GM12878 (cell line): ENCODE results near the gene AKAP12. TPM values are rescaled to one million over a fixed set of nuclear protein-coding genes. Genes with fewer than 3 reads are reported as not detected.

Experiments
- ATAC-seq: fragments of 200-7000 bp; cut with Tn5 transposase; 3 replicates; pipeline ENCODE4 v1.9.1; 2020; ENCODE audit warnings: mild to moderate bottlenecking, moderate library complexity
- BruUV-seq: library from RNA; stranded (reverse); fragments of 400-500 nt; replicated peaks from 2 replicates; lab custom pipeline; 2021; lab: Mats Ljungman, UMichigan
- CTCF ChIA-PET: fragments of 300-600 bp; sonication (Branson Sonifier 250); formaldehyde crosslinking; extraction: SDS; loops from one replicate; lab custom pipeline; 2021; ENCODE audit warnings: inconsistent platforms; lab: Yijun Ruan, JAX
- POLR2A ChIA-PET: fragments of 350-600 bp; formaldehyde crosslinking; extraction: SDS; loops from one replicate; lab custom pipeline; 2021; ENCODE audit warnings: inconsistent platforms; lab: Charles Lee
- RAD21 ChIA-PET: fragments of 300-600 bp; sonication (Branson Sonifier 250); formaldehyde crosslinking; loops from one replicate; lab custom pipeline; 2023; ENCODE audit warnings: antibody characterized with exemption; ENCODE audit not compliant: unreplicated experiment; lab: Charles Lee
- SMC1A ChIA-PET: fragments of 300-600 bp; sonication (Branson Sonifier 250); formaldehyde crosslinking; loops from one replicate; lab custom pipeline; 2023; ENCODE audit not compliant: unreplicated experiment, uncharacterized antibody; lab: Charles Lee
- DNase-seq: peaks from one replicate; pipeline ENCODE4 v3.0.0-alpha.2; 2011; ENCODE audit warnings: low read depth, low spot score
- FAIRE-seq: peaks from 3 replicates; lab custom pipeline; 2011; peaks lifted over from hg19 to GRCh38; lab: Jason Lieb, UNC
- H2AFZ ChIP-seq: 2 replicates; pipeline ENCODE4 v1.6.0; 2011; ENCODE audit warnings: low read depth, low read length, control low read depth; ENCODE audit not compliant: control insufficient read depth
- H3K27ac ChIP-seq: 2 replicates; pipeline ENCODE4 v1.5.1; 2011; ENCODE audit warnings: control low read depth; ENCODE audit not compliant: control insufficient read depth, insufficient read depth
- H3K27me3 ChIP-seq, 2 experiments: replicated peaks in 1 of 2; 2 replicates each; pipeline versions ENCODE4 v1.6.0 to v1.6.1; 2011; ENCODE audit warnings: low read length in 1 of 2; ENCODE audit not compliant: control insufficient read depth in 2 of 2, insufficient read depth in 2 of 2
- H3K36me3 ChIP-seq, 2 experiments: 2 replicates each; pipeline ENCODE4 v1.5.1; 2011; ENCODE audit warnings: low read length in 1 of 2; ENCODE audit not compliant: control insufficient read depth in 2 of 2, insufficient read depth in 2 of 2
- H3K4me1 ChIP-seq: 2 replicates; pipeline ENCODE4 v1.6.1; 2011; ENCODE audit warnings: mild to moderate bottlenecking, low read length, moderate library complexity, mixed read lengths; ENCODE audit not compliant: control insufficient read depth, insufficient read depth
- H3K4me2 ChIP-seq: 2 replicates; pipeline ENCODE4 v1.6.0; 2011; ENCODE audit warnings: control low read depth; ENCODE audit not compliant: control insufficient read depth, insufficient read depth
- H3K4me3 ChIP-seq: fragments of 200-600 bp; sonication (generic); 2 replicates; pipeline ENCODE4 v1.5.1; 2016
- H3K79me2 ChIP-seq: 2 replicates; pipeline ENCODE4 v1.6.0; 2011; ENCODE audit warnings: low read length; ENCODE audit not compliant: control insufficient read depth, insufficient read depth
- H3K9ac ChIP-seq: 2 replicates; pipeline ENCODE4 v1.8.0; 2011; ENCODE audit warnings: low read length, control low read depth, mixed read lengths; ENCODE audit not compliant: control insufficient read depth, insufficient read depth
- H3K9me3 ChIP-seq: replicated peaks from 3 replicates; pipeline ENCODE4 v1.5.1; 2011; ENCODE audit warnings: mild to moderate bottlenecking, low read length; ENCODE audit not compliant: control insufficient read depth, insufficient read depth
- H4K20me1 ChIP-seq: 2 replicates; pipeline ENCODE4 v1.6.0; 2011; ENCODE audit not compliant: control insufficient read depth, insufficient read depth
- CHD4 ChIP-seq: fragments of 200-600 bp; sonication (generic); IDR thresholded peaks from 2 replicates; pipeline ENCODE4 v1.6.1; 2016; ENCODE audit warnings: mild to moderate bottlenecking
- E2F4 ChIP-seq: IDR thresholded peaks from 2 replicates; pipeline ENCODE4 v1.6.1; 2012; ENCODE audit warnings: low read depth, low read length, improper control_type of control experiment
- ETV6 ChIP-seq, 2 experiments: fragments of 450-650 bp in 1 of 2; IDR thresholded peaks in 1 of 2; conservative IDR thresholded peaks in 1 of 2; 2 replicates each; pipeline ENCODE4 v1.6.1; 2014; ENCODE audit warnings: antibody characterized with exemption in 1 of 2, borderline replicate concordance in 1 of 2, low read depth in 1 of 2, mild to moderate bottlenecking in 1 of 2, moderate library complexity in 1 of 2
- EZH2 ChIP-seq: IDR thresholded peaks from 2 replicates; pipeline ENCODE4 v1.6.1; 2012; ENCODE audit warnings: low read depth, mild to moderate bottlenecking, control low read depth, inconsistent platforms, low read length, borderline replicate concordance; ENCODE audit not compliant: control insufficient read depth
- HDGF ChIP-seq: fragments of 450-650 bp; IDR thresholded peaks from 2 replicates; pipeline ENCODE4 v1.6.1; 2016; ENCODE audit warnings: antibody characterized with exemption
- KDM1A ChIP-seq: fragments of 200-600 bp; sonication (generic); IDR thresholded peaks from 2 replicates; pipeline ENCODE4 v1.6.1; 2016; ENCODE audit warnings: borderline replicate concordance
- MXI1 ChIP-seq: fragments of 150-350 bp; IDR thresholded peaks from 2 replicates; pipeline ENCODE4 v1.6.1; 2011; ENCODE audit warnings: low read depth, mild to moderate bottlenecking, inconsistent platforms, low read length, improper control_type of control experiment
- NFIC ChIP-seq: IDR thresholded peaks from 2 replicates; pipeline ENCODE4 v1.6.1; 2012; ENCODE audit warnings: low read depth, mild to moderate bottlenecking, inconsistent platforms, low read length, moderate library complexity
- NRF1 ChIP-seq: conservative IDR thresholded peaks from 2 replicates; pipeline ENCODE4 v1.6.1; 2011; ENCODE audit warnings: mild to moderate bottlenecking, low read depth, low read length, improper control_type of control experiment
- RB1 ChIP-seq: fragments of 450-650 bp; formaldehyde crosslinking; IDR thresholded peaks from 2 replicates; pipeline ENCODE4 v1.6.1; 2017; ENCODE audit warnings: mild to moderate bottlenecking, borderline replicate concordance
- SMAD1 ChIP-seq: fragments of 450-650 bp; IDR thresholded peaks from 2 replicates; pipeline ENCODE4 v1.6.1; 2018; ENCODE audit warnings: mild to moderate bottlenecking, low read depth; ENCODE audit not compliant: partially characterized antibody
- SREBF1 ChIP-seq: IDR thresholded peaks from 2 replicates; pipeline ENCODE4 v1.6.1; 2012; ENCODE audit warnings: mild to moderate bottlenecking, low read length
- SREBF2 ChIP-seq: IDR thresholded peaks from 2 replicates; pipeline ENCODE4 v1.6.1; 2012; ENCODE audit warnings: mild to moderate bottlenecking, low read length
- STAT1 ChIP-seq: fragments of 450-650 bp; conservative IDR thresholded peaks from 2 replicates; pipeline ENCODE4 v1.6.1; 2014; ENCODE audit warnings: antibody characterized with exemption, mild to moderate bottlenecking
- WRNIP1 ChIP-seq: IDR thresholded peaks from 2 replicates; pipeline ENCODE4 v1.6.1; 2011; ENCODE audit warnings: low read depth, low read length, improper control_type of control experiment, borderline replicate concordance
- ZNF24 ChIP-seq: fragments of 450-650 bp; IDR thresholded peaks from 2 replicates; pipeline ENCODE4 v1.6.1; 2017; ENCODE audit warnings: antibody characterized with exemption, mild to moderate bottlenecking
- WGBS: methylation state at CpG from one replicate; pipeline ENCODE4 v1.1.6; 2016; ENCODE audit warnings: low lambda C conversion rate; ENCODE audit not compliant: insufficient replicate concordance, insufficient coverage; ENCODE audit errors: missing lambda C conversion rate; 5-methylcytosine and 5-hydroxymethylcytosine counted together
- in situ Hi-C: fragments of 300-500 bp; cut with MboI; formaldehyde crosslinking; loops from 9 replicates; pipeline ENCODE4 v1.14.3; 2018; ENCODE audit warnings: mixed read lengths
- intact Hi-C: fragments of 100-400 bp; cut with micrococcal nuclease; formaldehyde crosslinking; loops from one replicate; pipeline ENCODE4 v1.14.2; 2022; ENCODE audit not compliant: unreplicated experiment
- polyA plus RNA-seq, 11 experiments: library from polyadenylated mRNA; depleted of rRNA in 4 of 11; unstranded in 6 of 11; stranded (reverse) in 5 of 11; fragments of >200 nt; fragmentation: Nextera tagmentation in 4 of 11; fragmentation: Illumina TruSeq in 1 of 11; extraction: Ambion mirVana in 4 of 11; extraction: Trizol in 1 of 11; gene quantifications; 1 replicate in 1 of 11; 2 replicates in 10 of 11; pipeline versions ENCODE4 v1.2.1 to v1.2.3, GENCODE V29; 2011 to 2016; ENCODE audit warnings: inconsistent platforms in 2 of 11, missing spikeins in 2 of 11, low read depth in 1 of 11
- total RNA-seq, 4 experiments: library from RNA; depleted of rRNA in 3 of 4; stranded (reverse); fragments of >200 nt in 3 of 4; fragmentation: Illumina TruSeq in 1 of 4; extraction: Trizol in 1 of 4; gene quantifications; 2 replicates each; pipeline versions ENCODE4 v1.2.1 to v1.2.3, GENCODE V29; 2013 to 2021
- TF ChIP-seq, protein P1 (sequence below): fragments of 450-650 bp; IDR thresholded peaks from 2 replicates; pipeline ENCODE4 v1.6.1; 2017; ENCODE audit warnings: low read depth, mild to moderate bottlenecking, moderate library complexity

Gene AKAP12
- total and polyA plus RNA-seq, 10 of the 15 experiments (the other 5 are each of a cell fraction or from before 2014, with no cell fraction given) = under 0.01 to 0.72 (median 0.06) TPM; not detected in 4

DNA sequence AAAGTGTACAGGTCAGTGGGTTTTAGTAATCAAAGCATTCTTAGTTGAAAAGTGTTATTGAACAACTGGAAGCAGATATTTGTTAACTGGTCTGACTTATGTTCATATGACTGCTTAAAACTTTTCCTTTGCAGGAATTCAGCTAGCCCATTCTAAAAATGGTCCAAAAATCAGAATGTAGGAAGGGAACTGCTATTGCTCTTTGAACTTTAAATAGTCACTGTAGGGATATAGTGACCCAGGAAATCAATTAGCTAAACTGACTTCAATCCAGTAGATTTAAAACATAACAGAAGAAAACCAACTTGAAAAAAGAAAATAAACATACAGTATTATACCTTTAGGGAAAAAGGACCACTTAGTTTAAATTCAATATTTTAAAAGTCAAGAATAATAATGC lies 25.5 kb downstream of the AKAP12 start:
- no peaks in the 10 kb centered on the region for H3K36me3 ChIP-seq
- SMC1A ChIA-PET = interaction anchor here (1.2 kb wide), 1 partner anchor 251 kb away, joined by 3 read pairs; no protein-coding TSS in a partner anchor
- H3K9me3 ChIP-seq = no peaks in the 10 kb centered on the region
- in situ Hi-C loops (no loop called here), intact Hi-C loops (no loop called here)
- no peak overlapping the region for H3K4me3 ChIP-seq
- no peak overlapping the region for H3K27ac ChIP-seq
- CTCF ChIA-PET = interaction anchor here (0.6 to 1.0 kb wide), 3 partner anchors 30 to 323 kb away, joined by 3 to 4 read pairs (median 3); no protein-coding TSS in a partner anchor
- no peaks in the 10 kb centered on the region for H3K4me1 ChIP-seq
- H3K27me3 ChIP-seq = no peaks in the 10 kb centered on the region
- FAIRE-seq = no peak
- no peak for DNase-seq
- no peaks in the 10 kb centered on the region for H4K20me1 ChIP-seq
- BruUV-seq = no TSS peak
- POLR2A ChIA-PET = interaction anchor here (0.6 kb wide), 2 partner anchors 144 to 411 kb away, joined by 6 to 8 read pairs; no protein-coding TSS in a partner anchor
- H3K9ac ChIP-seq = no peak overlapping the region
- no peak for ATAC-seq
- H3K4me2 ChIP-seq = no peak overlapping the region
- TF ChIP-seq NFIC (no peak), EZH2 (no peak), STAT1 (no peak), HDGF (no peak), ZNF24 (no peak), CHD4 (no peak), SMAD1 (no peak), RB1 (no peak)
- RAD21 ChIA-PET = no interaction called here
- H3K79me2 ChIP-seq = no peaks in the 10 kb centered on the region
- H2AFZ ChIP-seq = no peak overlapping the region

DNA sequence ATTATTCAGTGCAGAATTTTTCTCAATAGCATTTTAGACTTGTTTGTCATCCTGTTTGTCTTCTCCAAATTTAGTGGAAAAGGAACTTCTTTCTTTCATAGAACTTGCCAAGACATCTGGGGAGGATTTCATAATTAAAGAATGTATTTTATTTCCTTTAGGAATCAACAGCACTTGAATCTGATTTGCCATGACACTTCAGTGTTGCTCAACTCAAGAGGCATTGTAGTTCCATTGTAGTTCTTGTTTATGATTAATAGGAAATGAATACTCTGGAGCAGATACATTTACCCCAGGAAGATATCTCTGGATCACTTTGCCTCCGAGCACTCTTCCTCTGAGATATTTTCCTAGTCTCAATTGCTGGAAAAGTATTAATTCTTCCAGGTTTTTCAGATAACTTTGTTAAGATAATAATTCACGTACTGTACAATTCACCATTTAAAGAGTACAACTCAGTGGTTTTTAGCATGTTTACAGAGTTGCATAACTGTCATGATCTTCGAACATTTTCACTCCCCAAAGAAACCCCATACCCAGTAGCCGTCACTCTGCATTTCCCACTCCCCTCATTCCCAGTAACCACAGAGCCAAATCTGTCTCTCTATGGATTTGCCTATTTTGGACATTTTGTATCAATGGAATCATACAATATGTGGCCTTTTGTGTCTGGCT lies 29.7 kb downstream of the AKAP12 start:
- no peaks in the 10 kb centered on the region for H3K27me3 ChIP-seq
- H3K27ac ChIP-seq = no peak overlapping the region
- no peak for DNase-seq
- FAIRE-seq = no peak
- no peaks in the 10 kb centered on the region for H4K20me1 ChIP-seq
- CTCF ChIA-PET = no interaction called here
- in situ Hi-C loops (no loop called here), intact Hi-C loops (no loop called here)
- 34% methylated on average over 4 of the region's 4 CpGs for WGBS
- no peak overlapping the region for H3K4me2 ChIP-seq
- SMC1A ChIA-PET = no interaction called here
- no peaks in the 10 kb centered on the region for H3K36me3 ChIP-seq
- no peak overlapping the region for H3K4me3 ChIP-seq
- no peak overlapping the region for H3K9ac ChIP-seq
- RAD21 ChIA-PET = no interaction called here
- BruUV-seq = no TSS peak
- POLR2A ChIA-PET = no interaction called here
- H3K9me3 ChIP-seq = no peaks in the 10 kb centered on the region
- H2AFZ ChIP-seq = no peak overlapping the region
- no peaks in the 10 kb centered on the region for H3K4me1 ChIP-seq
- H3K79me2 ChIP-seq = no peaks in the 10 kb centered on the region
- ATAC-seq = no peak
- no peak for TF ChIP-seq KDM1A
- no peak for TF ChIP-seq ETV6 (conservative IDR thresholded peaks at IDR 0.05 in 1 of 2, IDR thresholded peaks at IDR 0.05 in 1 of 2; ENCODE audit: borderline replicate concordance in 1 of 2, low read depth in 1 of 2)
- no peak for TF ChIP-seq NRF1
- TF ChIP-seq WRNIP1 = no peak
- TF ChIP-seq SREBF2 = no peak
- TF ChIP-seq E2F4 = no peak
- TF ChIP-seq, protein P1, sequence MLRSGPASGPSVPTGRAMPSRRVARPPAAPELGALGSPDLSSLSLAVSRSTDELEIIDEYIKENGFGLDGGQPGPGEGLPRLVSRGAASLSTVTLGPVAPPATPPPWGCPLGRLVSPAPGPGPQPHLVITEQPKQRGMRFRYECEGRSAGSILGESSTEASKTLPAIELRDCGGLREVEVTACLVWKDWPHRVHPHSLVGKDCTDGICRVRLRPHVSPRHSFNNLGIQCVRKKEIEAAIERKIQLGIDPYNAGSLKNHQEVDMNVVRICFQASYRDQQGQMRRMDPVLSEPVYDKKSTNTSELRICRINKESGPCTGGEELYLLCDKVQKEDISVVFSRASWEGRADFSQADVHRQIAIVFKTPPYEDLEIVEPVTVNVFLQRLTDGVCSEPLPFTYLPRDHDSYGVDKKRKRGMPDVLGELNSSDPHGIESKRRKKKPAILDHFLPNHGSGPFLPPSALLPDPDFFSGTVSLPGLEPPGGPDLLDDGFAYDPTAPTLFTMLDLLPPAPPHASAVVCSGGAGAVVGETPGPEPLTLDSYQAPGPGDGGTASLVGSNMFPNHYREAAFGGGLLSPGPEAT = no peak
- no peak for TF ChIP-seq SREBF1
- no peak for TF ChIP-seq MXI1
